ENCODE results near the gene INPP5D. TPM values are rescaled to one million over a fixed set of nuclear protein-coding genes. Genes with fewer than 3 reads are reported as not detected.

Gene INPP5D
- total and polyA plus RNA-seq, 12 donors: 3.4 to 29.4 (median 14.3) TPM

DNA sequence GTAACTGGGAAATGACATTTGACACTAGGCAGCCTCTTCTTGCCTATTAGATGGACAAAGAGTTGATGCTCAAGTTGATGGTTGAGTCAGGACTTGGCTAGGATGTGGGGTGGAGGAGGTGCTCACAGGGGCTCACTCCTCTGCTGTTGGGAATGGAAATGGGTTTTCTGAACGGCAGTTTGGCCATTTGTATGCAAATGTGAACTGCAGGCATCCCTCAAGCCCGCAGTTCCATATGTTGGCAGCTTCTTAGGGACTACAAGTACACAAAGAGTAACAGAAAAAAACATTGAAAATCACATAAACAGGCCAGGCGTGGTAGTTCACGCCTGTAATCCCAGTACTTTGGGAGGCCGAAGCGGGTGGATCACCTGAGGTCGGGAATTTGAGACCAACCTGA lies 80.8 kb downstream of the INPP5D start:
- no peaks in the 10 kb centered on the region for H3K4me1 ChIP-seq (replicated peaks in 1 of 2)
- TF ChIP-seq POLR2A (IDR thresholded peaks at IDR 0.05): no peak
- TF ChIP-seq, protein P1, sequence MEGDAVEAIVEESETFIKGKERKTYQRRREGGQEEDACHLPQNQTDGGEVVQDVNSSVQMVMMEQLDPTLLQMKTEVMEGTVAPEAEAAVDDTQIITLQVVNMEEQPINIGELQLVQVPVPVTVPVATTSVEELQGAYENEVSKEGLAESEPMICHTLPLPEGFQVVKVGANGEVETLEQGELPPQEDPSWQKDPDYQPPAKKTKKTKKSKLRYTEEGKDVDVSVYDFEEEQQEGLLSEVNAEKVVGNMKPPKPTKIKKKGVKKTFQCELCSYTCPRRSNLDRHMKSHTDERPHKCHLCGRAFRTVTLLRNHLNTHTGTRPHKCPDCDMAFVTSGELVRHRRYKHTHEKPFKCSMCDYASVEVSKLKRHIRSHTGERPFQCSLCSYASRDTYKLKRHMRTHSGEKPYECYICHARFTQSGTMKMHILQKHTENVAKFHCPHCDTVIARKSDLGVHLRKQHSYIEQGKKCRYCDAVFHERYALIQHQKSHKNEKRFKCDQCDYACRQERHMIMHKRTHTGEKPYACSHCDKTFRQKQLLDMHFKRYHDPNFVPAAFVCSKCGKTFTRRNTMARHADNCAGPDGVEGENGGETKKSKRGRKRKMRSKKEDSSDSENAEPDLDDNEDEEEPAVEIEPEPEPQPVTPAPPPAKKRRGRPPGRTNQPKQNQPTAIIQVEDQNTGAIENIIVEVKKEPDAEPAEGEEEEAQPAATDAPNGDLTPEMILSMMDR (IDR thresholded peaks at IDR 0.05): no peak
- H3K27me3 ChIP-seq: peaks cover 4% of the 10 kb centered on the region
- DNase-seq: no peak
- 71 to 76% (median 75%) methylated on average over 7 of the region's 7 CpGs for WGBS, 4 donors
- no peaks in the 10 kb centered on the region for H3K9me3 ChIP-seq (replicated peaks in 1 of 3)
- no peak overlapping the region for H3K27ac ChIP-seq
- intact Hi-C loops (cut with DNase I): no loop called here
- H3K36me3 ChIP-seq (replicated peaks in 1 of 2): no peaks in the 10 kb centered on the region
- H3K4me3 ChIP-seq: no peak overlapping the region

GRCh38 chr2:233141901-233142300 lies 81.8 kb downstream of the INPP5D start:
- DNase-seq: no peak
- Histone ChIP-seq H3K27ac (no peak overlapping the region), H3K36me3 (replicated peaks in 1 of 2) (peaks cover 0 to under 1% of the 10 kb centered on the region in 2 donors), H3K4me1 (replicated peaks in 1 of 2) (no peaks in the 10 kb centered on the region), H3K9me3 (replicated peaks in 1 of 3) (no peaks in the 10 kb centered on the region), H3K4me3 (no peak overlapping the region), H3K27me3 (peaks cover 4% of the 10 kb centered on the region)
- intact Hi-C loops (cut with DNase I): no loop called here
- TF ChIP-seq, protein P1 (IDR thresholded peaks at IDR 0.05): no peak
- TF ChIP-seq POLR2A (IDR thresholded peaks at IDR 0.05): no peak
- 64 to 68% (median 65%) methylated on average over 4 of the region's 4 CpGs for WGBS, 4 donors

DNA sequence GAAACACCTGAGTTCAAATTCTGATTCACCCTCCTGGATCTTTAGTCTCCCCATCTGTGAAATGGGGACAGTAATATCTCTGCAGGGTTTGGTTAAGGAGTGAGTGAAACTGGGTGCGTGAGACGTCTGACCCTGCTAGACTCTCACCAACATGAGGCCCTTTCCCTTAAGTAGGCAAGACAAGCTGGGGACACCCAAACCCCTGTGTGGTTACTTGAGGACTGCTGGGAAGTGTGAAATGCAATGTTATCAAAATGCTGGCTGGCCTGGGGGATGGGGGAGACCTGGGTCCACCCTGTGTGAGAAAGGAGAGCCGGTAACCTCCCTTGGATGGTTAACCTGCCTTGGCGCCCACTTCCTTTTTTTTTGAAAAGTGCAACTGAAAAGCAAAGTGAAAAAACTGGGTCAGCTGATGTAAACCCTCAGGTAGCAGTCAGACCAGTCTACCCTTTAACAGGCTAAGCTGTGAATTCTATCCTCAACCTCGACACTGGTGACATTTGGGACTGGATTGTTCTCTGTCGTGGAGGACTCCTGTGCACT lies 82.3 kb downstream of the INPP5D start:
- WGBS, 4 donors: 56 to 73% (median 69%) methylated on average over 6 of the region's 6 CpGs
- DNase-seq: no peak
- Histone ChIP-seq H3K36me3 (replicated peaks in 1 of 2) (peaks cover 0 to 3% of the 10 kb centered on the region in 2 donors), H3K27me3 (peaks cover 4% of the 10 kb centered on the region), H3K27ac (no peak overlapping the region), H3K4me3 (no peak overlapping the region), H3K9me3 (replicated peaks in 1 of 3) (no peaks in the 10 kb centered on the region), H3K4me1 (replicated peaks in 1 of 2) (no peaks in the 10 kb centered on the region)
- no peak for TF ChIP-seq POLR2A (IDR thresholded peaks at IDR 0.05)
- TF ChIP-seq, protein P1 (IDR thresholded peaks at IDR 0.05): no peak
- intact Hi-C loops (cut with DNase I): no loop called here

DNA sequence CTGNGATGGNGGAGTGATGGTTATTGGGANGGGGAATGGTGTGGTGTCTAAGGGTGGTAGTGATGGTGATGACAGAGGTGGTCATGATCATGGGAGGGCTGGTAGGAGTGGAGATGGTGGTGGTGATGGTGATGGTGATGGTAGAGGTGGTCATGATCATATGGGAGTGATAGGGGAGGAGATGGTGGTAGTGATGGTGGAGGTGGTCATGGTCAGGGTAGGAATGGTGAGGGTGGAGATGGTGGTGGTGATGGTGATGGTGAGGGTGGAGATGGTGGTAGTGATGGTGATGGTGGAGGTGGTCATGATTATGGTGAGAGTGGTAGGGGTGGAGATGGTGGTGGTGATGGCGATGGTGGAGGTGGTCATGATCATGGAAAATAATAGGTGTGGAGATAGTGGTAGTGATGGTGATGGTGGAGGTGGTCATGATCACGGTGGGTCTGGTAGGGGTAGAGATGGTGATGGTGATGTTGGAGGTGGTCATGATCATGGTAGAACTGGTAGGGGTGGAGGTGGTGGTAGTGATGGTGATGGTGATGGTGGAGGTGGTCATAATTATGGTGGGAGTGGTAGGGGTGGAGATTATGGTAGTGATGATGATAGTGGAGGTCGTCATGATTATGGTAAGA lies 83.7 kb downstream of the INPP5D start:
- no peak overlapping the region for H3K4me3 ChIP-seq
- H3K9me3 ChIP-seq (replicated peaks in 1 of 3): no peaks in the 10 kb centered on the region
- peaks cover 0 to 3% of the 10 kb centered on the region in 2 donors for H3K36me3 ChIP-seq (replicated peaks in 1 of 2)
- H3K27me3 ChIP-seq: peaks cover 4% of the 10 kb centered on the region
- 83 to 91% (median 87%) methylated on average over 3 of the region's 3 CpGs for WGBS, 4 donors
- no peak overlapping the region for H3K27ac ChIP-seq
- intact Hi-C loops (cut with DNase I): no loop called here
- H3K4me1 ChIP-seq (replicated peaks in 1 of 2): no peaks in the 10 kb centered on the region
- DNase-seq: no peak
- TF ChIP-seq, protein P1 (IDR thresholded peaks at IDR 0.05): no peak
- TF ChIP-seq POLR2A (IDR thresholded peaks at IDR 0.05): no peak
